HG03469 (cell line): ENCODE measurements around the gene RAB33A.

Experiments used
- ATAC-seq: cut with Tn5 transposase; IDR thresholded peaks from one replicate; pipeline ENCODE4 v1.9.1; 2021; ENCODE audit warnings: mild to moderate bottlenecking, moderate library complexity, moderate number of reproducible peaks; ENCODE audit not compliant: unreplicated experiment

Gene RAB33A

DNA sequence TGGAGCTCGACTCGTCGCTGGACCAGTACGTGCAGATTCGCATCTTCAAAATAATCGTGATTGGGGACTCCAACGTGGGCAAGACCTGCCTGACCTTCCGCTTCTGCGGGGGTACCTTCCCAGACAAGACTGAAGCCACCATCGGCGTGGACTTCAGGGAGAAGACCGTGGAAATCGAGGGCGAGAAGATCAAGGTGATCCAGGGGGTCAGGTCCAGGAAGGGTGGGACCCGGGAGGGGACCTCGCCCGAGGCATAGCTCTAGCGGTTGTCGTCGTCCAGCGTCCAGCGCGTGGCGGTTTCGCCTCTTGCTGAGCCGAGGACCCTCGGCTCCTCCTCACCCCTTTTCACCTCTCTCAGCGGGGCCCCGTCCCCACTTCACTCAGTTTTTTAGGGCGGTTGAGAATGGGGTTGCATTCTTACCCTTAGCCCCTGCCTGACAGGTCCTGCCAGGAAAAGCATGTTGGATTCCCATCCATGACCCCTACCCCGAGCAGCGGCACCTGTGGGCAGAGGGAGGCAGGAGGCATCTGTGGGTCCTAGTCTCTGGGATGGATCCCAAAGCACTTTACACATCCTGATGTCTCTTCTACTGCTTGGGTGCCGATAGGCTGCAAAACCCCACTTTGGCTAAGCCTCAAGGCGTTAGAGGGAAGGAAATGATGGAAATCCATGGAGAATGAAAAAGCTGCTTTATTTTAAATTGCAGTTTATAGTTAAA, 524 bp downstream of the RAB33A start:
- ATAC-seq = no peak

DNA sequence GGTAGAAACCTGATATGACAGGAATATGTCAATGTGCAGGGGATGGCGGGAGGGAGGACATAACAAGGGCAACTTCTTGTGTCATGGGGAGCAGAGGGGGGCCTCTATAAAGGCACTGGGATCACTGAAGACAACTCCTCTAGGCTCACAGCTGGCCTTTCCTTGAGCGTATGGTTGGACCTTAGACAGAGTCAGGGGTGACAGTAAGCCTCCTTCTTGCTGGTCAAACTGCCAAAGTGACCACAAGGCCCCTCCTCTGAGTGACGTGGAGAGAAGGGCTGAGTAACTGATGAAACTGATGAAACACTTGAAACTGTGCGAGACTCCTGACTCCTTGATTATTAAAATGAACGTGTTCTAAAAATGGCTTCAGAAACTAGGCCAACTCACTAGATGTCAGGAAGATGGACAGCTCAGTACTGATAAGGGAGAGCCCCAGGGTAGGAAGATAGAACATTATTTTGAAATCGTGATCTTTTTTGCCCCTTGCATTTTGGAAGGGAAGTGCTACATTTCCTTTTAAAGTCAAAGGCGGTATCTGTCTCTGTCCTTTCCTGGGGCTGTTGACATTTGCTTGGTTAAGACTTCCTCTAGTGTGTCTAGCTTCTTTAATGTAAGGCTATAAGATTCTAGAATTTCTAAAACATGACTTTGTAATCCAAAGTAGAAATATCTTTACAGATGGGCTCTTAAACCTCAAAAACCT, 1.6 kb downstream of the RAB33A start:
- no peak for ATAC-seq

DNA sequence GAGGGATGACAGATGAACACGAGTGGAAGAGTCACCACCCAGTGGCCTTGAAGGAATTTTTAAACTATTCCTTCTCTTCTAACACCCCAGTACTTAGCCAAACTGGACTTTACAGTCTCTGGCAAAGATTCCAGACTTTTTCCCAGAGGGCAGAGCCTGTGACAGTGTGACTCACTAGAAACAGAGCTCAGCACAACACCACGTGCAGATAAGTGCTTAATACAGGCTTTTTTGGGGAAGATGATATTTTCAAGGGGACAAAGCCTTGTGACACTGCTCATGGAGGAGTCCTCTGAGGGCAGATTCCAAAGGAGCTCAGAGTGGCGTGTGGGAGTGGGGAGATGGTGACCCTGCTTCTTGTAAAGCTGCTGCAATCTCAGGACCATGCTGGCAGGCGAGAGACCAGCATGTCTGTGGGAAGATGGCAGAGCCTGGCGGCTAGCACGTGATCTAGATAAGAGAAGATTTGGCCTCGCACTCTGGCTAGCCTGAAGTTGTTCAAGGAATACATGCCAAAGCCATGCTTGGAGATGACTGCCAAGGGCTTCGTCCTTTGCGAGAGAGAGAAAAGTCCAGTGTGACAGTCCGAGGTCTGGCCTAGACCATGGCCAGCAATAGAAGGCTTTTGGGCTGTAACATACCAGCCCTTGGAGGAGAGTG, 2.4 kb downstream of the RAB33A start:
- ATAC-seq = no peak

DNA sequence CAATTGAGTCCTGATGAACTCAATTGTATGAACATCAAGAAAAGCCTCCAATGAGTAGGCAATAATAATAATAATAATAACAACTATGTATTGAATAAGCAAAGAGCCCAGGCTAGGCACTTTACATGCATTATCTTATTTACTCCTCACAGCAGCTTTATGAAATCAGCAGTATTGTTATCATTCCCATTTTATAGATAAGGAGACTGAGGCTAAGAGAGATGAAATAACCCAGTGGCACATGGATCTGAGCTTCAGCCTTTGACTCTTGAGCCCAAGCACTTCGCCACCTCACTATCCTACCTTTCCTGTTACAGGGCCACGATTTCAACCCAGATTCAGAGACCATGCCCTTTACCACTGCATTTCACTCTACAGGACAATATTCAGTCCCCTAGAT, 3.2 kb downstream of the RAB33A start:
- ATAC-seq = no peak

DNA sequence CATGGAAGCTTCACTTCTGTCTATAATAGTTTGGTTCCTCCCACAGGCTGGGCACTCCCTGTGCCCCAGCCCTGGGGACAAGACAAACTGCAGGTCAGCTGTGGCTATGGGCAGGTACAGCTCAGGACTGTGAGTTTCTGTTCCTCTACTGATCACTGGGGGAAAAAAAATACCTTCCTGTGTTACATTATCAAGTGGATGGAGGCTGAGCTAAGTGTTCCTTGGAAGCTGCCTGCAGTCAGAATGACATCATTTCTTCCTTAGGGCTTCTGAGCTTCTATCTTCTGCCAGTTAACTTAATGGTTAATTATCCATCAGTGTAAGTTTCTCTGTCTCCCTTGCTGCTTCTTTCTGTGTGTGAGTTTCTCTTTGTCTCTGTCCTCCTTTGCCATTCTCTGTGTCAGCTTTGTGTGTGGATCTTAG, 4.6 kb downstream of the RAB33A start:
- peak; percentile 64 for ATAC-seq

DNA sequence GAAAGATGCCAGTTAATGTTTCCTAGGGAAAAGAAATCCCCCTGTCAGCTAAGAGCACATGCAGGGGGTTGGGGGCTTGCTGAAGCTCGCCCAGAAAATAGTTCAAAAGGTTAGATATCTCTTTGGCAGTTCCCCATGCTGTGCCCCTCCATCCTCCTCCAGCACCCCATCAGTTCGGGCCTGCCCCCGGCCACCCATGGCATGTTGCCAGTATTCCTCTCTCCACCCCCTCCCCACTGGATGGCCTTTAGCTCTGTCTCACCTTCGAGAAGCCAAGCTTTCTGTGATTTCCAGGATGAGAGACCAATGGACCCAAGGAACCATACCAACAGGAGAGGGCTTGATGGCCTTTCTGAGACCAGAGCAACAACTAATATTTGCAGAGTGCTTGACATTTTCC, 5.2 kb downstream of the RAB33A start:
- no peak for ATAC-seq

DNA sequence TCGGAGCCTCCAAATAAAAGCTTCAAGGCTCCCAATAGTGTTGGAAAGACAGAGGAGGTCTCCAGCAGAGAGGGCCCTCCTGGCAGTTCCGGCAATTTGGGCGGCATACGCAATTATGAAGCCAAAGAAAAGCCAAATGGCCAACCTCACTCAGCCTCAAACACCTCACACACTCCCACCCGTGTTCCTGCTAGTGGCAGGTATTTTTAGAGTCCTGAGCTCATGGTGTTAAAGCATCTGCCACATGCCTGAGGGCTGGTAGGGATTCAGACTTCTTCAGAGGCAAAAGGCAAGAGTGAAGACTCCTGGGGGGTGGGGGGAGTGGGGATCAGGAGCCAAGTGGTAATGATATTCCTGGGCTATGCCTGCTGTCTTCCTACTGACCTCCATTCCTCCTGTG, 7.4 kb downstream of the RAB33A start:
- ATAC-seq = no peak

DNA sequence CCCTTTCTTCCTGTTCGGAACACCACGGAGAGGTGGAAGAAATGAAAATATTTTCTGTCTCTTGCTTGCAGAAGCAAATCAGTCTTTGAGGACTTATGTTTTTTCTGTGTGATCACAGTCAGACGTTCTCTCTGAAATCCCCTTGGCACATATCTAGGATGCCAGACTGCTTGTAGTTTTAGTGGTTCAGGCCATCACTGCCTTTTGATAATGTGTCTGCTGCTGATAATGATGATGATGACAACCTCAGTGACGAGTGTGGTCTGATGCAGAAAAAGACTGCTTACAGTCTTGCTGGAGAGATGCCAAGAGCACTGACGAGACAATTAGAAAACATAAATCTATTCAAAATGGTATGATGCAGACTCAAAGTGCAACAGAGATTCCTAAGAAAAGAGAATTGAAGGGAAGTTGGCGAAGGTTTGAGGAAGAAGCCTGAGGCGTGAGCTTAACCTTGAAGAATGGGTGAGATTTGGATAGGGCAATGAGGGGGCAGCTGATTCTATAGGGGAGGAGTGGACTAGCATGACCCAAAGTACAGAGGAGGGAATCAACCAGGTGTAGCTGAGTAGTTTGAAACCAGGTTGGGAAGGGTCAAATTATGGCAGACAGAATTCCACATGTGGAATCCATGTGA, 7.9 kb downstream of the RAB33A start:
- ATAC-seq = no peak

DNA sequence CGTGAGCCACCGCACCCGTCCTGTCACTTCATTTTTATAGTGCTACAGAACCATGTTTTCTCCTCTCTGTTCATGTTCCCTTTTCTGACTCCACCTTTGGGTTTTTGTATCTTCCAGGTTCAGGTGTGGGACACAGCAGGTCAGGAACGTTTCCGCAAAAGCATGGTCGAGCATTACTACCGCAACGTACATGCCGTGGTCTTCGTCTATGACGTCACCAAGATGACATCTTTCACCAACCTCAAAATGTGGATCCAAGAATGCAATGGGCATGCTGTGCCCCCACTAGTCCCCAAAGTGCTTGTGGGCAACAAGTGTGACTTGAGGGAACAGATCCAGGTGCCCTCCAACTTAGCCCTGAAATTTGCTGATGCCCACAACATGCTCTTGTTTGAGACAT, 12.4 kb downstream of the RAB33A start:
- ATAC-seq = no peak

DNA sequence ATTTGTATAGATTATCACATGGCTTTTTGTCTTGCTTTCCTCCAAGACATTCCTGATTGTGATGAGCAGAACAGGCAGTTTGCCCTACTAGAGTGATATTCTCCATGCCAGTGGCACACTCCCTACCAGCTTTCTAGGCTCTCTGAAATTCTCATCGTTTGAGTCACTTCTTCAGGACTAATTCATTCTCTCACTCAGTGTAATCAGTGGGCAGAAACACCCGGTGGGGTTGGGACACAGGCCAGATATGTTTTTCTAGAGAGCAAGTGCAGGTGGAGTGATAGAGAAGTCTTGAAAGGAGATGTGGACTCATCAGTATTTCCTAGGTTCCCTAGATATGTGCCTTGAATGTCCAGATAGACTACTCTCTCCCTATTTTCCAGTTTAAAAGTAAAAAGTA, 13.1 kb downstream of the RAB33A start:
- ATAC-seq = no peak

DNA sequence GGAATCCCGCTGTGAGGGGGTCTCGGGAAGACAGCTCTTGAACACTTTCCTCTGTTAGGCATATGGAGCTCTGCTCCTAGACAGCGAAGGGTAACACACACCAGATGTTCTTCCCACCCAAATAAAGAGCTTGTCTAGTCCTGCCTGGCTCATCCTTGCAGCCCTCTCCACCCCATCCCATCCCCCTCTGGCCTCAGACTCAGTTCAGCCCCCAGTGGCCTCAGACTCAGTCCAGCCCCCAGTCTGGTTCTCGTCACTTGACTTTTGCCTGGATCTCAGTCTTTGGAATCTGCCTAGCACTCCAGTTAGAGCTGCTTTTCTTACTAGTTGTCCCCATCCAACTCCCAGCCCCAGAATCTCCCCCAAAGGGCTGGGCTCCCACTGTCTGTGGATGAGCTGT, 14.9 kb downstream of the RAB33A start:
- ATAC-seq = no peak

DNA sequence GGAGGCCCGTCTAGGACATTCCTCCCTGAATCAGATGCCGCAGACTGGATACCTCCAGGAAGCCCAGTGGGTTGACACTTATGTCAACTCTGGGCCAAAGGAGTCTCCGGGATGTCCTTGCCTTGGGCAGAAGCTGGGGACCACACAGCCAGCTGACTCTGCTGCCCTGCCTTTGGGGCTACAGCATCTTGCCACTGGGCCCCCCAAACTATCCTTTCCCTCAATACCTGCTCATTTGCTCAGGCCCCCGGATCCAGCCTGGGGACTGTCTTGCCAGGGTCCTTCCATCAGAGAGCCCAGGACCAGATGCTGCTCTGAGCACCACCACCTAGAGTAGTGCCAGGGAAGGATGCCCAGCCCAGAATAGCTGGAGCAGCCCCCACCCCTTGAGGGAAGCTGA, 19.0 kb downstream of the RAB33A start:
- no peak for ATAC-seq

DNA sequence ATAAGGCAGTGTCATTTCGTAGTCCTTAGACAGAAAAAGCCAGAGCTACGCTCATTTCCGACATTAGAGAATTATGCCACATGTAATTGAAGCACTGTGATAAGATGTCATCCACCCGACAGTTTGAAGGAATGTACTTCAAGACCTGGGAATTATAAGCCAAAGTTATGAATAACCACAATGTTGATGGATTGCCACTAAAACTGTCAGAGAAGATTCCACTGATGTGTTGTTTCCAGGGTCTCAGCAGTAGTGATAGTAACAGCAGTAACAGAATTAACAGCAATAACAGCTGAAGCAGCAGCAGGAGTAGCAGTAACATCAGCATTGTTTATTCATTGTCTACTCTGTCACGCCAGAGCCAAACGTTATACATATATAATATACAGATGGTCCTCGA, 24.7 kb downstream of the RAB33A start:
- ATAC-seq = no peak

DNA sequence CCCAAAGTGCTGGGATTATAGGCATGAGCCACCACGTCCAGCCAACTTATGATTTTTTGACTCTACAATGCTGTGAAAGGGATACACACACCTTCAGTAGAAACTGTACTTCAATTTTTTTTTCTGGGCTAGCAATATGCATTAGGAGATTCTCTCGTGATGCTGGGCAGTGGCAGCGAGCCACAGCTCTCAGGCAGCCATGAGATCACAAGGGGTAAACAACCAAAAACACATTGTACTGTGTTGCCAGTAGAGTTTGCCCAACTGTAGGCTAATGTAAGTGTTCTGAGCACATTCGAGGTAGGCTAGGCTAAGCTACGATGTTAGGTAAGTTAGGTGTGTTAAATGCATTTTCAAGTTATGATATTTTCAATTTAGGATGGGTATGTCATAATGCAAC, 25.7 kb downstream of the RAB33A start:
- ATAC-seq = no peak

DNA sequence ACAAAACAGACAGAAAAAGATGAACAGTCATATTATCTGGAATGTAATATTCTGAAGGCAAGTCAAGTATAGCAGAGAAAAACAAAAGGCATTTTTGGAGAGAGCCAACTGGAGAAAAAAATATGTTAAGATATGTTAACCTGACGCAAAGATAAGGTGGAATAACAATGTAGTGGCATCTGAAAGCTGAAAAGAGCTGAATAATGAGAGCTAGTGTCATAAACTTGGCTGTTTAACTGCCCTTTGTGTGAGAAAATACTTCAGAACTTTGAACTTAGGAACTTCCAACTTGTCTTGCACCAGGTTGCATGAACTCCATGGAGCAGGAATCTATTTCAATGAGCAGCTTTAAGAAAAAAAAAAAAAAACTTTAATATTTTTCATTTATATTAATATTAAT, 32.9 kb downstream of the RAB33A start:
- ATAC-seq = no peak

DNA sequence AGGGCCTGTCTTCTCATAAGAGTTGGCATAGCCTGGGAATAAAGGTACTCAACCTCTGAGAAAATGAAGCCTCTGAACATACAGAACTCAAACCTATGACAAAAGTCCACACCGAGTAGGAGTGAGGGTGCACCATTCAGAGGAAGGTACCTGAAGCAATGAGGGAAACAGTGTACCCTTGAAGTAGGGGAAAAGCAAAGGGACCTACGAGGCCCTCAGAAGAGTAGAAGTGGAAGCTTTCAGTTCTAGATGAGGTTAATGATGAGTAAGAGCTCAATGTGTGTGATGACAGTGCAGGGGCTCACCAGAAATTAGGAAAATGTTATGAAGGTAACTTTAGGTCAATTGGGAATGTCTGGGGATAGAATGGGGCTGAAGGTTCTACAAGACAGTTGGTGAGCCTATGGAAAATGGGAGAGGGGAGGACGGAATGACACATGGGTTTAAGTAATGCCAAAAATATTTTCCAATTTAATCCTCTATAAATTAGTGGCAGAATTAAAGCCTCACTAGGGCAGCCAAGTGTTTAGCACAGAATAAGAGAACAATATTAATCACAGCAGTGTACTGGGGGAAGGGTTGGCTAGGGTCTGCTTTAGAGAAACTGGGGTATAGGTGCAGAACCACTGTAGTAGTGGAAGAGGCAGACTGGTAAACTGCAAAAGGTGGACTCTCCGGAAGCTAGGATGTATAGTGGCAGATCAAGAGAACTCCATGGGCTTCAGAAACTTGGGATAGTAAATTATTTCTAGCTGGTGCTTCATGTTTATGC, 39.8 kb downstream of the RAB33A start:
- ATAC-seq = no peak

DNA sequence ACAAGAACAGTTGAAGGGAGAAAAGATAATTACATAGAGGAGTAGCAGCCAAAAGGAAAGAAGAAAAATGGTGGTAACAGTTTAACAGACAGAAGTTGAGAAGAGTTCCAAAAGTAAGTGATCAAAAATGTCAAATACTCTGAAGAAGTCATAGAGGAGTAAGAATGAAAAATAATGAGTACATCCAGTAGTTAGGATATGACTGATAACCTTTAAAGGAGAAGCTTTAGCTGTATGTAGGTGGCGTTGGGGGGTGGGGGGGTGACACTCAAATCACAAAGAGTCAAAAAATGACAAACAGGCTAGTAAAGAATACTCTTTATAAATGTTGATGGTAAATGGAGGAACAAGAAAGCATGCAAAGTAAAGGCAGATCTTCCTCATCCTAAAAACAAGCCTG, 40.6 kb downstream of the RAB33A start:
- no peak for ATAC-seq

DNA sequence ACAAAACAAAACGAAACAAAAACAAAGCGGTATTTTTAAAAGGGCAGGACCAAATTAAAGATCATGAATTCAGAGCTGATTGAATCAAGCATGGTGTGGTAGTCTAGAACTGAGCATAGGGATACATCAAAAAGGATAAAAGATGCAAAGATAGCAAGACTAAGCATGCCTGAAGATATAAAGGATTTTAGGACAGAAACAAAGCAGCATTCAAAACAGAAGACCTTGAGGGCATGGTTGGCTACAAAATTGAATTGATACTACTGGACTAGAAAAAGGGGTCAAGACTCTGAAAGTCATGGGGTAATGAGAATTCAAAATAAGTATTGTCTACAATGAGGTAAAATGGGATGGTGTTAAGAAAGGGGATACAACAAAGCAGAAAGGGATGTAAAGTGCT, 41.6 kb downstream of the RAB33A start:
- ATAC-seq = no peak

DNA sequence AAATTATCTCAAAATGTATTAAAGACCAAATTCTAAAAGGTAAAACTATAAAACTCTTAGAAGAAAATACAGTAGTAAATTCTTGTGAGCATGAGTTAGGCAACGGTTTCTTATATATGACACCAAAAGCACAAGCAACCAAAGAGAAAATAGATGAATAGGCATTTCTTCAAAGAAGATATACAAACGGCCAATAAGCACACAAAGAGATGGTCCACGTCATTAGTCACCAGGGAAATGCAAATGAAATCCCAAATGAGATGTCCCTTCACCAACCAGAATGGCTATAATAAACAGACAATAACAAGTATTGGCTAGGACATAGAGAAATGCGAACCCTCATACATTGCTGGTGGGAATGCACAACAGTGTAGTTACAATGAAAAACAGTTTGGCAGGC, 44.6 kb downstream of the RAB33A start:
- no peak for ATAC-seq

DNA sequence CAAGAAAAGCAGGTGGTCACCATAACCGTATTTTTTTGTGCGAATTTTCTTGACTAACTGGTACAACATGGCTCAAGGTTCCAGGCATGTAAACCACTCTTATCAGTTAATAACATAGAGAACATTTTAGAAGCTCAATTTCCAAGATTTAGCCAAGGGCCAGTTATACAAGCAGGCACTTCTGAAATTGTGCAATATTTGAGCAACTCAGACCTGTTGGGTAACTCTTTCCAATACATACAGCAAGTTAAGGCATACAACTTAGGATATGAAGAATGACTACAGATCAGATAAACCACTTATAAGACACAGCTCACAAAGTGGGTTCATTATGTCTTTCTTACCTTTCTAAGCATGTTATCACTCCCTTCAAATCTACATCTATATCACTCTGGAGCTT, 53.0 kb downstream of the RAB33A start:
- ATAC-seq = no peak

DNA sequence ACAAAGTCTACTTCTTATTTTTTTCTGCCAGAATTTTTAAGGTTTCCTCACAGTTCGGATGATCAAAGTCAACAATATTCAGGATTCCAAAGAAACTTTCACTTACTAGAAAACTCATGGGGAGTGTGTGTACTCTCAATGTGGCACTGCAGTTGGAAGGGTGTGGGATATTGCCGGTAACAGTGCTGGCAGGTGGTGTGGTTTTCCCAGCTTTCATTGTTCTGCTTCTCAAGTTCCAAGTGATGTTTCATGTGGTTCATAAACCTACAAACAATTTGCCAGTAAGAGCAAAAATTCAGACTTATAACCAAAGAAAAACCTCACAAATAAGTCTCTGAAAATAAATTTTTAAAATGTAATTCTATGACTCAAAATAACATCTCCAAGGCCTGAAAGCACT, 57.1 kb downstream of the RAB33A start:
- no peak for ATAC-seq
